ENCODE results near the gene EMC6. TPM values are rescaled to one million over a fixed set of nuclear protein-coding genes. Genes with fewer than 3 reads are reported as not detected.

The EMC6 gene
- total and polyA plus RNA-seq, 2 of the 13 experiments (the other 11 are each of a cell fraction or from before 2014, with no cell fraction given): 45.1 to 47.7 TPM

- TF ChIP-seq ZNF503 (CRISPR knock-in tag; IDR thresholded peaks at IDR 0.05): no peak
- no peak for TF ChIP-seq CEBPZ (IDR thresholded peaks at IDR 0.05; ENCODE audit: low read length)
- no peak for TF ChIP-seq ZNF549 (CRISPR knock-in tag; IDR thresholded peaks at IDR 0.05)
- no peak for TF ChIP-seq ZNF274 (CRISPR knock-in tag; IDR thresholded peaks at IDR 0.05)
- TF ChIP-seq PAXIP1 (CRISPR knock-in tag; conservative IDR thresholded peaks at IDR 0.05): peak; percentile 80
- TF ChIP-seq TOPORS (CRISPR knock-in tag; IDR thresholded peaks at IDR 0.05): no peak
- TF ChIP-seq ZNF318 (CRISPR knock-in tag; IDR thresholded peaks at IDR 0.05): no peak
- TF ChIP-seq FOXA3 (CRISPR knock-in tag; IDR thresholded peaks at IDR 0.05): no peak
Measured at GRCh38 chr17:3667366-3668278, 990 bp upstream of the EMC6 start (continued).

Data from HepG2 (cell line).